ENCODE results near the gene PCCB. TPM values are rescaled to one million over a fixed set of nuclear protein-coding genes. Genes with fewer than 3 reads are reported as not detected.

The PCCB gene
- total and polyA plus RNA-seq, 8 donors: 4.7 to 45.0 (median 21.8) TPM

DNA sequence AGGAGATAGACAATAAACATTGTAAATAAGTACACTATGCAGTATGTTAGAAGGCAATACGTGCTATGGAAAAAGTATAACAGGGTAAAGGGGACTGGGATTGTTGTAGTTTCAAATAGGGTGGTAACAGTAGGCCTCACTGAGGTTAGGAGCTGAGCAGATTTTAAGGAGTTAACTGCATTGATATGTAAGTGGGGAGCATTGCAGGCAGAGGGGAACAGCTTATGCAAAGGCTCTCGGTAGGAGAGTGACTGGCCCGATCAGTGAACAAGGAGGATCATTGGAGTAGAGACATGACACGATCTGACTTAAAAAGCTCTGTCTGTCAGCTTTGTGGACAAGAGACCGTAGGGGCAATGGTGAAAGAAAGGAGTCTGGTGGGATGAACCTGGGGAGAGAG lies 46.8 kb downstream of the PCCB start:
- Histone ChIP-seq H3K27ac (no peak overlapping the region), H3K27me3 (no peaks in the 10 kb centered on the region), H3K36me3 (peaks cover 5 to 83% (median 72%) of the 10 kb centered on the region in 4 donors), H3K4me3 (no peak overlapping the region), H3K4me1 (no peaks in the 10 kb centered on the region), H3K9me3 (no peaks in the 10 kb centered on the region)
- no peak for TF ChIP-seq POLR2A (IDR thresholded peaks at IDR 0.05)
- TF ChIP-seq POLR2AphosphoS5 (IDR thresholded peaks at IDR 0.05): no peak
- no peak for TF ChIP-seq EP300 (IDR thresholded peaks at IDR 0.05)
- TF ChIP-seq, protein P1, sequence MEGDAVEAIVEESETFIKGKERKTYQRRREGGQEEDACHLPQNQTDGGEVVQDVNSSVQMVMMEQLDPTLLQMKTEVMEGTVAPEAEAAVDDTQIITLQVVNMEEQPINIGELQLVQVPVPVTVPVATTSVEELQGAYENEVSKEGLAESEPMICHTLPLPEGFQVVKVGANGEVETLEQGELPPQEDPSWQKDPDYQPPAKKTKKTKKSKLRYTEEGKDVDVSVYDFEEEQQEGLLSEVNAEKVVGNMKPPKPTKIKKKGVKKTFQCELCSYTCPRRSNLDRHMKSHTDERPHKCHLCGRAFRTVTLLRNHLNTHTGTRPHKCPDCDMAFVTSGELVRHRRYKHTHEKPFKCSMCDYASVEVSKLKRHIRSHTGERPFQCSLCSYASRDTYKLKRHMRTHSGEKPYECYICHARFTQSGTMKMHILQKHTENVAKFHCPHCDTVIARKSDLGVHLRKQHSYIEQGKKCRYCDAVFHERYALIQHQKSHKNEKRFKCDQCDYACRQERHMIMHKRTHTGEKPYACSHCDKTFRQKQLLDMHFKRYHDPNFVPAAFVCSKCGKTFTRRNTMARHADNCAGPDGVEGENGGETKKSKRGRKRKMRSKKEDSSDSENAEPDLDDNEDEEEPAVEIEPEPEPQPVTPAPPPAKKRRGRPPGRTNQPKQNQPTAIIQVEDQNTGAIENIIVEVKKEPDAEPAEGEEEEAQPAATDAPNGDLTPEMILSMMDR (IDR thresholded peaks at IDR 0.05): no peak
- intact Hi-C loops (cut with DNase I; ENCODE audit: low total_unique reads): no loop called here
- 79 to 91% (median 87%) methylated on average over 5 of the region's 5 CpGs for WGBS, 5 donors
- DNase-seq: no peak

DNA sequence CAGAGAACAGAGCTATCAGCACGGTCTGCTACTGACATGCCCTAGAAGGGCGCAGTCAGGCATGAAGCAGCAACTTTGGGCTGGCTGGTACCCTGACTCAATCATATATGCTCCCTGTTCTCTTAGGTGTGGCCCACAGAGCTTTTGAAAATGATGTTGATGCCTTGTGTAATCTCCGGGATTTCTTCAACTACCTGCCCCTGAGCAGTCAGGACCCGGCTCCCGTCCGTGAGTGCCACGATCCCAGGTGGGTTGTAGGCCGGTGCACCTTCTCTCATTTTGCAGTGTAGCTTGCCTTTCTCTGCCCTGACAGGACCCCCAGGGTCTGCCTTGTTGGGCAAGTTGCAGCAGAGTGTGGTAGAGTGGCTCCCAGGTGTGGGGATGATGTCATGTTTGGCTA lies 47.7 kb downstream of the PCCB start:
- Histone ChIP-seq H3K9me3 (no peaks in the 10 kb centered on the region), H3K4me1 (no peaks in the 10 kb centered on the region), H3K36me3 (peaks cover 5 to 79% (median 73%) of the 10 kb centered on the region in 4 donors), H3K4me3 (no peak overlapping the region), H3K27me3 (no peaks in the 10 kb centered on the region), H3K27ac (no peak overlapping the region)
- TF ChIP-seq EP300 (IDR thresholded peaks at IDR 0.05): no peak
- DNase-seq: no peak
- WGBS, 5 donors: 93 to 97% (median 96%) methylated on average over 8 of the region's 8 CpGs
- intact Hi-C loops (cut with DNase I; ENCODE audit: low total_unique reads): no loop called here

DNA sequence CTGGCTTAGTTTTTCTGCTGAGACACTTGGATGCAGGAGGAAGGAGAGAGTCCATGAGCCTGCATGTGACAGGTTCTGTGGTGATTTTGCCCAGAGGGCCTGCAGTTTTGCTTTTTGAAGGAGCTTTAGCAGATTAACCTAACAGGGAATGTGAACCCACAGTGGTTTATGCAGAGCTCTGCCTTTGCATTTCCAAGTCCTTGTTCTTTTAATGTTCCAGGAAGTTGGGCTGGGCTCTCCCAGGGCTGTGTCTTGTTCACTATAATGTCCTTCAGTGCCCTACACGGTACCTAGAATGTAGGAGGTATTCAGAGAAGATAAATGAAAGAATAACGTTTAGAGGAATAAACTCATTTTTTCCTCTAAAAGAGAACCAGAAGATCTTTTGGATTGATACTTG lies 50.3 kb downstream of the PCCB start:
- Histone ChIP-seq H3K27ac (no peak overlapping the region), H3K4me3 (no peak overlapping the region), H3K4me1 (no peaks in the 10 kb centered on the region), H3K36me3 (peaks cover 5 to 68% (median 54%) of the 10 kb centered on the region in 4 donors), H3K9me3 (no peaks in the 10 kb centered on the region), H3K27me3 (no peaks in the 10 kb centered on the region)
- TF ChIP-seq, protein P1 (IDR thresholded peaks at IDR 0.05): no peak
- TF ChIP-seq POLR2A (IDR thresholded peaks at IDR 0.05) (no peak), EP300 (IDR thresholded peaks at IDR 0.05) (no peak)
- WGBS, 5 donors: 77 to 97% (median 85%) methylated on average over 2 of the region's 2 CpGs
- DNase-seq: no peak
- intact Hi-C loops (cut with DNase I; ENCODE audit: low total_unique reads): no loop called here

DNA sequence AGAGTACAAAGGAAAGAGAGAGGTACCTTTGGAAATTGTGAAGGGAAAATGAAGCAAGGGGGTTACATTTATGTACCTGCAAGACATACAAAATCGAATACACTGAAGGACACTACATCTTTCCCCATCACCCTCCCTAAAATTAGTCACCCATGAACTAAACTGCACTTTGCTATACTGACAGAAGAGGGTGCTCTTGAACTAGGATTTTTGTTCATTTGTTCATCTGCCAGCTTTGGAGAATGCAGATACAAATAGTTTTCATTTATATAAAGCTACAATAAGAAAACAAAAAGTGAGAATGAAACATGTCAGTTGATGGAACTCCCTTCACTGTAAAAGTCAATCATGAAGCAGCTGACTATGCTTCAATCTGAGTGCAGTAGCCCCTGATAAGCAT lies 55.7 kb downstream of the PCCB start:
- H3K27ac ChIP-seq: no peak overlapping the region
- peaks cover 0 to 27% (median 15%) of the 10 kb centered on the region in 4 donors for H3K36me3 ChIP-seq
- no peaks in the 10 kb centered on the region for H3K9me3 ChIP-seq
- H3K27me3 ChIP-seq: no peaks in the 10 kb centered on the region
- H3K4me1 ChIP-seq: no peaks in the 10 kb centered on the region
- H3K4me3 ChIP-seq: no peak overlapping the region
- no peak for DNase-seq
- TF ChIP-seq, protein P1 (IDR thresholded peaks at IDR 0.05): no peak
- TF ChIP-seq POLR2A (IDR thresholded peaks at IDR 0.05) (no peak), EP300 (IDR thresholded peaks at IDR 0.05) (no peak)
- WGBS, 5 donors: 61 to 89% methylated on average over 1 of the region's 1 CpG; no CpG with 5 or more reads in 3 of the 5 donors
- intact Hi-C loops (cut with DNase I; ENCODE audit: low total_unique reads): no loop called here

DNA sequence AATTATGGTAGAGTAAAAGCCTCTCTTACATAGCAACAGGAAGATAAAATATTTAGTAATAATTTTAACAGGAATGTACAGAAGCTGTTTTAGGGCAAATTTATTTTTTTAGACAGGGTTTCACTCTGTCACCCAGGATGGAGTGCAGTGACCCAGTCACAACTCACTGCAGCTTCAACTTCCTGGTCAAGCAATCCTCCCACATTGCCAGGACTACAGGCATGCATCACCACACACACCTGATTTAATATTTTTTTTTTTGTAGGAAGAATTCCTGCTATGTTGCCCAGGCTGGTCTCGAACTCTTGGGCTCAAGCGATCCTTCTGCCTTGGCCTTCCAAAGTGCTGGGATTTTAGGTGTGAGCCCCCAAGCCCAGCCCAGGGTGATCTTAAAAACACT lies 61.1 kb downstream of the PCCB start:
- Histone ChIP-seq H3K36me3 (peaks cover 0 to 51% (median 9%) of the 10 kb centered on the region in 4 donors), H3K4me3 (no peak overlapping the region), H3K27ac (no peak overlapping the region), H3K9me3 (no peaks in the 10 kb centered on the region), H3K4me1 (no peaks in the 10 kb centered on the region), H3K27me3 (no peaks in the 10 kb centered on the region)
- DNase-seq: no peak
- TF ChIP-seq, protein P1 (IDR thresholded peaks at IDR 0.05): no peak
- no peak for TF ChIP-seq EP300 (IDR thresholded peaks at IDR 0.05)
- TF ChIP-seq POLR2AphosphoS5 (IDR thresholded peaks at IDR 0.05): no peak
- WGBS, 5 donors: 85 to 100% (median 98%) methylated on average over 2 of the region's 2 CpGs
- intact Hi-C loops (cut with DNase I; ENCODE audit: low total_unique reads): no loop called here

Measured in stomach (tissue), 9 donors.